HUES64 (cell line): ENCODE data around the gene RPL22.

Experiments used
- H3K27ac ChIP-seq: 2 replicates; pipeline ENCODE4 v1.7.0; 2013; ENCODE audit warnings: low read depth, low read length, inconsistent platforms
- H3K27me3 ChIP-seq: 2 replicates; pipeline ENCODE4 v1.6.1; 2013; ENCODE audit warnings: mild to moderate bottlenecking, low read length; ENCODE audit not compliant: insufficient read depth
- H3K36me3 ChIP-seq: 2 replicates; pipeline ENCODE4 v1.6.1; 2013; ENCODE audit warnings: mild to moderate bottlenecking, low read length; ENCODE audit not compliant: insufficient read depth
- H3K4me1 ChIP-seq: 2 replicates; pipeline ENCODE4 v1.6.1; 2013; ENCODE audit warnings: mild to moderate bottlenecking, low read length, moderate library complexity; ENCODE audit not compliant: insufficient read depth
- H3K4me3 ChIP-seq: 2 replicates; pipeline ENCODE4 v1.5.1; 2013; ENCODE audit warnings: mild to moderate bottlenecking, low read length, moderate library complexity
- H3K9ac ChIP-seq: 2 replicates; pipeline ENCODE4 v1.6.1; 2013; ENCODE audit warnings: mild to moderate bottlenecking, low read depth, low read length
- H3K9me3 ChIP-seq: 2 replicates; pipeline ENCODE4 v1.6.1; 2013; ENCODE audit warnings: low read depth, low read length; ENCODE audit not compliant: insufficient read depth
- WGBS: fragments of 150-250, 120-280 bp; methylation state at CpG from one replicate; pipeline ENCODE4 v1.1.7; 2013; ENCODE audit warnings: missing lambda C conversion rate; 5-methylcytosine and 5-hydroxymethylcytosine counted together

Gene RPL22

DNA sequence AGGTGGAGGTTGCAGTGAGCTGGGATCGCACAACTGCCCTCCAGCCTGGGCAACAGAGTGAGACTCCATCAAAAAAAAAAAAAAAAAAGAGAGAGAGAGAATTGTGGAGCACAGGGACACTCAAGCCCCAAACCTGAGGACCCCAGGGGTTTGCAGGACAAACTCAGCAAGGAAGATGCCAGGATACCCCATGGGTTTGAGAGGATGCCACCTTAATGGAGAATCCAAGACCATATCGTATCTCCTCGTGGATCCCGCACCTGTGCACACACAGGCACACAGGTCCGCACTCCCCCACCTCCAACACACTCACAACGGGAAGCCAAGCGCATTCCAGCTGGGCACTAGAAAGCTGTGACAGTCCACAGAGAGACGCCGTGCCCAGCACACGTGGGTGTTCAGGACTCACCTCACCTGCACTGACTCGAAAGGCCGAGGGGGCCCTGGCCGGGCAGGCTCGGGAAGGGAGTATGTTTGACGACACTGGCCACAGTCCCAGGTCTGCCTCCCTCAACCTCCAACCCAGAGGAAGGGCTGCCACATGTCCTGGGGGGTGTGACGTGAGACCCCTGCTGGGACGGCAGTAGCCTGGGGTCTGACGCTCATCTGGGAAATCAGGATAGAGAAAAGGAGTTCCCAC, 30.3 kb downstream of the RPL22 start:
- Histone ChIP-seq H3K4me1 (no peaks in the 10 kb centered on the region), H3K9ac (no peak overlapping the region), H3K36me3 (no peaks in the 10 kb centered on the region), H3K9me3 (no peaks in the 10 kb centered on the region), H3K4me3 (no peak overlapping the region), H3K27ac (no peak overlapping the region), H3K27me3 (no peaks in the 10 kb centered on the region)
- WGBS, result 85% methylated on average over 18 of the region's 18 CpGs

DNA sequence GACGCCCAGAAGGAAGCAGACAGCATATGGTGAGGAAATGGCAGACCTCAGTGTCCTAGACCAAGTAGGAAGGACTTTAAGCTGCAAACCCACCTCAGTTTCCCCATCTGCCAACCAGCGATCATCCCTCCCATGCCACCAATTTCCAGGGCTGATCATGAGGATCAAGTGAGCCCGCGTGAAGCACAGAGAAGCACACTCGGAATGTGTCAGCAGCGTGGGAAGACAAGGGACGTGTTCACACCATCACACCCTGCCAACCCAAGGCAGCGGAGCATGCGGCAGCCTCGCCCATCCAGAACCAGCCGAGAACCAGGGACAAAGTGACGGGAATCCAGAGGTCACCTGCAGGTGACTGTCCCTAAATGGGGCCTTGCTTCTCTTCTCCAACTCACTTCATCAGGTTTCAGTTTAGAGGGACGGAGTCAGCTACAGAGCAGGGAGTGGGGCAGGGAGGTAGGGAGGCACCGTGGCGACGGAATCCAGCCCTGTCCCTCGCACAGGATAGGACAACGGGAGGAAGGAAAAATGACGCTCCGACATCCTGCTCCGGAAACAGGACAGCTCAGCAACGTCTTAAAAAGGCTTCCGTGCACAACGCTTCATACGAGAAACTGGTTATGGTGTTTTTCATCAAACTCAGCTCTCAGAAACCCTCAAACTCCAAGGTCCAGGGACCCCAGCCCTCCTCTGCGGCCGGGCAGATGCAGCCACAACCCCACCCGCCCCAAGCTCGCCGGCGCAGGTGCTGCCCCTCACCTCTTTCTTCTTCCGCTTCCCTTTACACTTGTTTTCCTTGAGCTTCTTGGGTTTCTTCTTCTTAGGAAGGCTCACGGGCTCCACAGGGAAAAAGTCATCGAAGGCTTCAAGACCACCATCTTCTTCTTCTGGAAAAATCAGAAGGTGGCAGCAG, 31.7 kb downstream of the RPL22 start:
- H3K9me3 ChIP-seq, result no peaks in the 10 kb centered on the region
- H3K27ac ChIP-seq, result no peak overlapping the region
- no peaks in the 10 kb centered on the region for H3K36me3 ChIP-seq
- H3K9ac ChIP-seq, result no peak overlapping the region
- H3K4me3 ChIP-seq, result no peak overlapping the region
- no peaks in the 10 kb centered on the region for H3K4me1 ChIP-seq
- no peaks in the 10 kb centered on the region for H3K27me3 ChIP-seq
- WGBS, result 92% methylated on average over 34 of the region's 34 CpGs

DNA sequence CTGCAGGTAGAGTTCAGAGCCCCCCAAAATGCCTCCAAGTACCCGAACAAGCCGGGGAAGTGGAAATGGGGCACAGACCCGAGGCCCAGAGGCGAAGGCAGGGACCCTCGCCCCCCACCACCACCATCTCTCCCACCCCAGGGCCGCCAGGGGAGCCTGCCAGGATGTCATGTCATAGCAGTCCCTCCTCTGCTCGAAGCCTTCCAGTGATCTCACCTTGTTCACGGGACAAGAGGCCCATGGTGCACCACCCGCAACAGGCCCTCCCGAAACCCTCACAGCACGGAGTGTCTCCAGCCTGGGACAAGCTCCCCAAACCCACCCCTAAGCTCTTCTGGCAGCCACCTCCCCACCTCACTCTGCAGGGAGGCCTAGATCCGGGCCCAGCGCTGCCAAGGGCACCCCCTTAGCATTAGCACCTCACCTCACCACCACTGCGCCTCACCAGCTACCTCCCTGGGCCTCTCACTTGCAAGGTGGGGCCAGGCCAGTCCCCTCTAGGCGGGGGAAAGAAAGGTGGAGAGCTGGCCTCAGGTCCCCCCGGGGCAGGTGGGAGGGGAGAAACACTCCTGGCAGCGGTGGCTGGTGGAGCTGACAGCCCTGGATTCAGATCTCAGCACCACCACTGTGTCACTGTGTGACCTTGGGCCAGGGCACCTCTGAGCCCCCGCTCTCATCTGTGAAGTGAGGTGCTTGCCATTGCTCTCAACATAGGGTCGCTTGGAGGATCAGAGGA, 32.6 kb downstream of the RPL22 start:
- Histone ChIP-seq H3K4me3 (no peak overlapping the region), H3K36me3 (no peaks in the 10 kb centered on the region), H3K27ac (no peak overlapping the region), H3K4me1 (no peaks in the 10 kb centered on the region), H3K9ac (no peak overlapping the region), H3K9me3 (no peaks in the 10 kb centered on the region), H3K27me3 (no peaks in the 10 kb centered on the region)
- WGBS, result 88% methylated on average over 19 of the region's 19 CpGs

DNA sequence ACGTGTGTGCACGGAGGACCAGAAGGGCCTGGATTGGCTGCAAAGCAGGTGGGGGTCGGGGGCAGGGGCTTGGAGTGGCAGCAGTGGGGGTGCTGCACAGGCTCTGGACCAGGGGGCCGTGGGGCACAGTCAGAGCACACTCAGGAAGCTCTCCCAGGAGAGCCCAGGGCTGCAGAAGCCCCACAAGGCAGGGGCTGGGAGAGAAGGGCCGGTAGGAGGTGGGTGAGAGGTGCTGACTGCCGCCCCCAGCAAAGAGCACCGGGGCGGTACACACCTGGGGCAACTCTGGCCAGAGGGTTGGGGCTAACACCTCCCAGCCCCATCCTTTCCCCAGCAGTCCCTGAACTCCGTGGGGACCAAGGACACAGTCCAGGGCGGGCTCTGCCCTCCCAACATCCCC, 33.2 kb downstream of the RPL22 start:
- H3K9me3 ChIP-seq, result no peaks in the 10 kb centered on the region
- H3K27ac ChIP-seq, result no peak overlapping the region
- H3K27me3 ChIP-seq, result no peaks in the 10 kb centered on the region
- no peaks in the 10 kb centered on the region for H3K4me1 ChIP-seq
- WGBS, result 85% methylated on average over 10 of the region's 10 CpGs
- H3K9ac ChIP-seq, result no peak overlapping the region
- no peak overlapping the region for H3K4me3 ChIP-seq
- no peaks in the 10 kb centered on the region for H3K36me3 ChIP-seq

DNA sequence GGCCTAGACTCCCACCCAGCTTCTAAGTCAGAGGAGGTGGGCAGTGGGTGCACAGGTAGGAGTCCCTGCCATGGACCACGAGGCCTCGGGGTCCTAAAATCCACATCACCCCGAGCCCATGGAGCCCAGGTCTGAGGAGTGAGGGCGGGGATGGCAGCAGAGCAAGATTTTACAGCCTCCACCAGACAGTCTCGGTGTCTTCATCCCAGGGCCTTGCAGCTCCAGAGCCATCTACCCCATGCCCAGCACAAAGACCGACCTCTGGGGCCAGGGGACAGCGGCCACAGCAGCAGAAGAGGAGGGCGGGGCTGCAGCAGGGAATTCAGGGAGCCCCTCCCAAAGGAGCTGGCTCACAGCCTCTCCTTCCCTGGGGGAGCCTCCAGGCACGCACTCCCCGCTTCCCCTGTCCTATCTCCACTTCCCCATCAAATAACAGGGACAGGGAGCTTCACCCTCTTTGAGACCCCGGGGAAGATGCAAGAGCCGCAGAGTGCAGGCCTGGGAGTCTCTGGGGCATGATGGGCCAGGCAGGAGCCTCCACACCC, 33.9 kb downstream of the RPL22 start:
- Histone ChIP-seq H3K9ac (no peak overlapping the region), H3K27ac (no peak overlapping the region), H3K27me3 (no peaks in the 10 kb centered on the region), H3K4me3 (no peak overlapping the region), H3K36me3 (no peaks in the 10 kb centered on the region), H3K4me1 (no peaks in the 10 kb centered on the region), H3K9me3 (no peaks in the 10 kb centered on the region)
- 88% methylated on average over 12 of the region's 12 CpGs for WGBS

DNA sequence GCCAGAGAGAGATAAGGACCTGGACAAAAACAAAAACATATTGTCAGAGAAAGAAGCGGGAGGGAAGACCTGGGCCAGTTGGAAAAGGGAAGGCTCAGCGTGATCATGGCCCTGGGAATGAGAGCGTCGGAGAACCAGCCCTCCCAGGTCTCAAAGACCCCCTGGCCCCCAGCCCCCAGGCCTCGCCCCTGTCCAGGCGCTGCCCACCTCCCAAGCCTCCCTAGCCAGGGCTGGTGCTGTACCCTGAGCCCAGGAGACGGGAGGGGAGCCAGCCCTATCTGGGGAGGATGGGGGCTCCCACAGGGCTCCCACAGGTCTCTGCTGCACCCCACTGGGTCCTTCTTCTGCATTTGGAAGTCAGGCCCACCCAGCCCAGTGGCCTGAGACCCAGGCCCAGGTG, 34.4 kb downstream of the RPL22 start:
- Histone ChIP-seq H3K9ac (no peak overlapping the region), H3K9me3 (no peaks in the 10 kb centered on the region), H3K4me1 (no peaks in the 10 kb centered on the region), H3K27me3 (no peaks in the 10 kb centered on the region), H3K36me3 (no peaks in the 10 kb centered on the region), H3K4me3 (no peak overlapping the region), H3K27ac (no peak overlapping the region)
- WGBS, result 94% methylated on average over 7 of the region's 7 CpGs

DNA sequence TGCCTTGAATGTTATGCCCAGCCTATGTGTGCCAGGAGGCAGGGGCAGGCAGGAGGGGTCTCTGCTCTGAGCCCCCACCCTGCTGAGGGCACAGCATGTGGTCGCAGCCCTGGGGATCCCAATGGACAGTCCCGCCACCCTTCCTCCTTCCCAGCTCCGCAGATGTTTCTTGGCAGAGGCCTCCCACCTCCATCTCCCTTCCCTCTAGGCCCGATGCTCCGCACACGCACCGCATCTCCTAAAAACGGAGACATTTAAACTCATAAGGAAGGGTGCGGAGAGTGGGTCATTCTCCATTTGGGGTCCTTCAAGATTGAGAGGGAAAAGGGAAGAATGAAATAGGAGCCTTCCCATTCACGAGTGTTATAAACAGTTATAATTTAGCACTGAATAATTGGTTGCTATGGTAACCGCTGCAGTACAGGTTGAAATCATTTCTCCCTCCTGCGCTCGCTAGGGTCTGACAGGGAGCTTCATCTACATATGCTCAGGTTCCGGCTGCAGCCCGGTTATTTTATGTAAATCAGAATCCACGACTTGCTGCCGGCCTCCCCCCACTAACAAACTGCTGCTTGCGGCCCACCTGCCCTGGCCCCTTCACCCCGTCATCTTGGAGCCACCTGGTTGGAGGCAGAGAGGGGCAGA, 35.3 kb downstream of the RPL22 start:
- no peak overlapping the region for H3K4me3 ChIP-seq
- no peaks in the 10 kb centered on the region for H3K4me1 ChIP-seq
- H3K9ac ChIP-seq, result no peak overlapping the region
- H3K9me3 ChIP-seq, result no peaks in the 10 kb centered on the region
- H3K36me3 ChIP-seq, result no peaks in the 10 kb centered on the region
- H3K27ac ChIP-seq, result no peak overlapping the region
- WGBS, result 80% methylated on average over 19 of the region's 19 CpGs
- H3K27me3 ChIP-seq, result no peaks in the 10 kb centered on the region

DNA sequence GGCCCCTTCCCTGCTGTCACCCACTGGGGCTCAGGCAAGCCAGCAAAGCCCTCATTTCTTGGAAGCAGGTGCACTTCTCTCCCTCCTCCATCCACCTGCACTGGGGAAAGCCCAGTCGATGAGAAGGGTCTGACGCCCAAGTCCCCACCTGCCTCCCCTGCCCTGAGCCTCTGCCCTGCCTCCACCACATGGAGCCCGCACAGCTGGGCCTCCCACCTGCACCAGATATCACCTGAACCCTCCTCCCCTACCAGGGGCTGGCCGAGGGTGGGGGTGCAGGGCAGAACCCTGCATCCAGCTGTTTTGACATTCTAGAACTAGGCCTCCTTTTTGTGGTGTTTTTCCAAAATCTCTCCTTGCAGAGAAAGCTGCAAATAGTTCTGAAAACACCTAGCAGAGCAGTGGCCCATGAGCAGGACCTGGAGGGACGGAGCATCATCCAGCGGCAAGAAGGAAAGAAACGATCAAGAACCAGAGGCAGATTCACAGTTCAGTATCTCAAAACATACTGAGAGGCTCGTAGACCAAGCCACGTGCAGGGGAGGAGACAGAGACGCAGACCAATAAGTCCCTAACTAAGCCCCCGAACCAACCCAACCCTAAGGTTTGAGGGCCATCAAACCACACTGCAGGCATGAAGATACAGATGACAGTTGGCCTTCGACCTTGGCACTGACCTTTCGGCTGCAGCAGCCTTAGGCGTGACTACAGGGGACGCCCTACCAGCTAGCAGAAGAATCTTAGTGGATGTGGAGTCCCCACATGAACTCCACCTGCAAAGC, 36.0 kb downstream of the RPL22 start:
- Histone ChIP-seq H3K27ac (no peak overlapping the region), H3K9ac (no peak overlapping the region), H3K36me3 (no peaks in the 10 kb centered on the region), H3K27me3 (no peaks in the 10 kb centered on the region), H3K4me1 (no peaks in the 10 kb centered on the region), H3K9me3 (no peaks in the 10 kb centered on the region), H3K4me3 (no peak overlapping the region)
- WGBS, result 91% methylated on average over 15 of the region's 15 CpGs

DNA sequence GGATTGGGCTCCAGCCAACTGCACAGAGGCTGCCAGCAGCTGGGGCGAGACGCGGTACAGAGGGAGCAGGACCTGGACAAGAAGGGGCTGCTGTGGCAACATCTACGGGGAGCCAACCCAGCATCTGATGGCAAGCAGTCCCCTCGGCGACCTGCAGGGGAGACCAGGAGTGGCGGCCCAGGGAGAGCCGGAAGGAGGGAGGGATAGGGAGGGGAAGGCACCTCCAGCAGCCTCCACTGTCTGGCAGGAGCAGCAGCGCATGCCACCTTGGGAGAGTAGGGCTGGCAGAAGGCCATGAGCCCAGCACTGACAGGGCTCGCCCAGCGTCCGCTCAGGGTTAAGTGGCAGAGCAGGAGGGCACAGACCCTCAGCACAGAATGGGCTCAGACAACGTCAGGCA, 36.6 kb downstream of the RPL22 start:
- H3K4me1 ChIP-seq, result no peaks in the 10 kb centered on the region
- WGBS, result 75% methylated on average over 13 of the region's 13 CpGs
- H3K36me3 ChIP-seq, result no peaks in the 10 kb centered on the region
- no peaks in the 10 kb centered on the region for H3K27me3 ChIP-seq
- H3K27ac ChIP-seq, result no peak overlapping the region
- no peak overlapping the region for H3K9ac ChIP-seq
- H3K9me3 ChIP-seq, result no peaks in the 10 kb centered on the region
- H3K4me3 ChIP-seq, result no peak overlapping the region

DNA sequence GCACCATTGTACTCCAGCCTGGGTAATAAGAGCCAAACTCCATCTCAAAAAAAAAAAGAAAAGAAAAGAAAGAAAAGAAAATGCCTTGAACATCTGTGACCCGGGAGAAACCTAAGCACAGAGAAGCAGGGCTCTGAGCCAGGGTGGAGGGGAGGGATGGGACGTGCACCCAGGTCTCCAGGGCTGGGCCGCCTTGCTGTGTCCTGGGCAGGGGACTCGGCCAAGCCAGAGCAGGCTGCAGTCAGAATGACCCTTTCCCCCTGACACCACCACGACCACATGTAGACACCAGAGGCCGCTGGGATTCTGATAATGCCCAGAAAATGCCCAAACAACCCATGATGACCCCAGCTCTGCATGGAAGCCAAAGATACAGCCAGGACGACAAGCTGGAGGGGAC, 37.1 kb downstream of the RPL22 start:
- no peaks in the 10 kb centered on the region for H3K9me3 ChIP-seq
- no peak overlapping the region for H3K27ac ChIP-seq
- no peaks in the 10 kb centered on the region for H3K4me1 ChIP-seq
- no peaks in the 10 kb centered on the region for H3K36me3 ChIP-seq
- WGBS, result 85% methylated on average over 7 of the region's 7 CpGs
- no peak overlapping the region for H3K4me3 ChIP-seq
- no peaks in the 10 kb centered on the region for H3K27me3 ChIP-seq
- no peak overlapping the region for H3K9ac ChIP-seq
